Measurements from ENCODE around the gene MYADM. TPM values are rescaled to one million over a fixed set of nuclear protein-coding genes. Genes with fewer than 3 reads are reported as not detected.

The MYADM gene
- total RNA-seq, 1 experiment from 2014 or later = 78.6 TPM

GRCh38 chr19:53873773-53874605 lies 6.3 kb downstream of the MYADM start (continued):
- TF ChIP-seq ATF6 (CRISPR knock-in tag; IDR thresholded peaks at IDR 0.05) (no peak), SOX15 (CRISPR knock-in tag; IDR thresholded peaks at IDR 0.05) (no peak), KAT7 (CRISPR knock-in tag; IDR thresholded peaks at IDR 0.05; ENCODE audit: borderline replicate concordance) (no peak)

- Mint-ChIP-seq H3K9me3 (no peaks in the 10 kb centered on the region), H3K36me3 (peaks cover 41% of the 10 kb centered on the region), H3K4me3 (no peak overlapping the region), H3K4me1 (peaks cover 28% of the 10 kb centered on the region), H3K27me3 (ENCODE audit: low read depth) (no peaks in the 10 kb centered on the region), H3K27ac (peak overlapping the region; percentile 37; the same call in 1 of the 2 replicates)
- ATAC-seq = no peak
- CTCF ChIA-PET = interaction anchor here (0.7 to 1.3 kb wide), 3 partner anchors 68 to 128 kb away, joined by 4 to 7 read pairs (median 6); no protein-coding TSS in a partner anchor
- POLR2A ChIA-PET = no interaction called here
- DNase-seq (ENCODE audit: low spot score) = no peak
- TF ChIP-seq IRF1 (CRISPR knock-in tag; IDR thresholded peaks at IDR 0.05) (no peak), E2F4 (CRISPR knock-in tag; IDR thresholded peaks at IDR 0.05; ENCODE audit: borderline replicate concordance, low read depth) (no peak), STAT6 (CRISPR knock-in tag; conservative IDR thresholded peaks at IDR 0.05; ENCODE audit: low read depth) (no peak), RELA (CRISPR knock-in tag; IDR thresholded peaks at IDR 0.05; ENCODE audit: borderline replicate concordance) (no peak), TEAD4 (CRISPR knock-in tag; IDR thresholded peaks at IDR 0.05) (no peak), ZNF219 (CRISPR knock-in tag; IDR thresholded peaks at IDR 0.05; ENCODE audit: borderline replicate concordance) (no peak), PRDM15 (CRISPR knock-in tag; IDR thresholded peaks at IDR 0.05) (no peak), NFYB (CRISPR knock-in tag; conservative IDR thresholded peaks at IDR 0.05; ENCODE audit: low read depth) (no peak), CREB1 (CRISPR knock-in tag; IDR thresholded peaks at IDR 0.05) (no peak), TEAD1 (CRISPR knock-in tag; IDR thresholded peaks at IDR 0.05) (no peak), AFF4 (CRISPR knock-in tag; IDR thresholded peaks at IDR 0.05; ENCODE audit: borderline replicate concordance) (no peak), ZNF532 (CRISPR knock-in tag; IDR thresholded peaks at IDR 0.05; ENCODE audit: borderline replicate concordance) (no peak)
These were observed 6.9 kb downstream of the MYADM start for GRCh38 chr19:53874606-53874990.

All from WTC11 (cell line).